NCI-H1417 treated with DMSO at 0.1 percent for 48 hours (cell line): ENCODE results near the gene SAMD14.

Experiments used
- DNase-seq: peaks from one replicate; lab custom pipeline; 2025; lab: John Stamatoyannopoulos, UW

Gene SAMD14

DNA sequence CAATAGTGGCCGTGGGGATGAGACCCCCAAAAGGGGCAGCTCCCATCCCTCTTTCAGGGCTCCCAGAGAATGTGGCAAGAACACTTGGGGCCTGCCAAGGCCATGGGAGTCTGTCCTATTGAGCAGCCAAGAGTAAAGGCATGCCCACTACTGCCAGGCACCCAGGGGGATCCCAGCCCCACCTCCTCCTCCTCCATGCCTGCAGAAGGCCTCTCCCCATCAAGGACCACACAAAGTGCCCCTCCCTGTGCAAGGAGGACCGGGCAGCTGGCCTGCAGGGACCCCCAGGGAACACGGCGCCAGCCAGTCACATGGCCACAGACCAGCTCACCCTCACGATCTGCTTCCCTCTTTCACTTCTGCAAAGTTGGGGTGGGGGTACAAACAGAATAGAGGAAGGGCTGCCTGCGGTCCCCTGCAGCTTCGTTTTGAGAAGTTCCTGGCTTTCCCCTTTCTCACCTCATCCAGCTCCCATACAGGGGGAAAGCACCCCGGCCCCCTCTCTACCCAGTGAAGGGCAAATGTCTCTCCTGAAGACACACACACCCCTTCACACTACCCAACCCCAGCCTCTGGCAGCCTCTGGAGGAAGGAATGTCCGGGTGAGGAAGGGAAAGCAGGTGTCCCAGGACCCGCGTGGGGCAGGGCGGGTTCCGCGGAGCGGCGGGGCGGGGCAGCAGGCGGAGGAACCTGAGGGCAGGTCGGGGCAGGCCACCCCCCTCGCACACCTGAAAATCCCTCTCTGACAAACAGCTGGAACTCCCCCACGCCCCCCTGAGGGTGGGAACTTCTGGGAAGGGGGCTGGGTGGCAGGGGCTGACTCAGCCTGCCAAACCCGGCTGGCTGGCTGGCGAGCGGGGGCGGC, 18.5 kb upstream of the SAMD14 start:
- no peak for DNase-seq

DNA sequence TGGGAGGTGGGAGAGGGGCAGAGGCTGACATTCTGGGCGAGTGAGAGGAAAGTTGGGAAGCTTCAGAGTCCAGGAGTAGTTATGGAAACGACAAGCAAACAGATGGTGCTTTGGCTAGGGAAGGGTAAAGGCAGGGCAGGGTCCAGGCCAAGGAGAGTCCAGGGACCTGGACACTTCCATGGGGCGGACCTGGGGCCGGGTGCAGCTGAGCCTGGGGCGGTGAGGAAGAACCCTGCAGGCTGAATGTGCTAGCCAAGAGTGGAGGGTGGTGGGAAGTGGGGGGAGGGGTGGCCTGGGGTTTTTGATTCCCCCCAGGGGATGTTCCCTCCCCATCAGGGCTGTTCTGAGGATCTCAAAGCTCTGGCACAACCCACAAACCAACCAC, 17.9 kb upstream of the SAMD14 start:
- no peak for DNase-seq

GRCh38 chr17:50146927-50147665, 17.1 kb upstream of the SAMD14 start:
- DNase-seq: no peak

DNA sequence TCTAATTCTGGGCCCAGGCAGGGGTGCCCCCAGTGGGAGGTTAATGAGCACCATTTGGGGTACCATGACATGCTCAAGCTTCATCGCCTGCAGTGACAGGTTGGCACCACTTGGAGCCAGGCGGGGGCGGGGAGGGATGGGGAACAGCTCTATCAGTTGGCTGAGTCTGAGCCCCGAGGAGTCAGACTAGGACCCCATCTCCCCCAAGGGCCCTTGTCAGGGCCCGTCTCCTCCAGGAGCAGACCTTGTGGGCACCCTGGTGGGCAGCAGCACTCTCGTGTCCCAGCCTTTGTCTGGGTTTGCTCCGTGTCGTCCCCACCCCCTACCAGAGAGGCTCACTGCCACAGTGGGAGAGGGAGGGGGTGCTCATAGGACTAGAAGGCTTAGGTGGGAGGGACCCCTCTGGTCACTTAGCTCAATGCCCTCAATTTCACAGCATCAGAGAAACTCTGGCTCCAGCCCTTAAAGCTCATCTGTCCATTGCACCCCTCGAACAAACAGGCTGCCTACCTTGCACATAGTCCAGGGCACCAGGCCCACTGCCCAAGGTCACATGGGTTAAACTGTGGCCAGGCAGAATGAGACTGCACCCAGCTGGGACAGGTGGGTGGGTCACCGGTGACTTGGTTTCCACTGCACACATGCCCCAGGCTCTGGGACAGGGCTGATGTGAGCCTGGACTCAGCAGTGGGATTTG, 16.4 kb upstream of the SAMD14 start:
- DNase-seq: no peak

DNA sequence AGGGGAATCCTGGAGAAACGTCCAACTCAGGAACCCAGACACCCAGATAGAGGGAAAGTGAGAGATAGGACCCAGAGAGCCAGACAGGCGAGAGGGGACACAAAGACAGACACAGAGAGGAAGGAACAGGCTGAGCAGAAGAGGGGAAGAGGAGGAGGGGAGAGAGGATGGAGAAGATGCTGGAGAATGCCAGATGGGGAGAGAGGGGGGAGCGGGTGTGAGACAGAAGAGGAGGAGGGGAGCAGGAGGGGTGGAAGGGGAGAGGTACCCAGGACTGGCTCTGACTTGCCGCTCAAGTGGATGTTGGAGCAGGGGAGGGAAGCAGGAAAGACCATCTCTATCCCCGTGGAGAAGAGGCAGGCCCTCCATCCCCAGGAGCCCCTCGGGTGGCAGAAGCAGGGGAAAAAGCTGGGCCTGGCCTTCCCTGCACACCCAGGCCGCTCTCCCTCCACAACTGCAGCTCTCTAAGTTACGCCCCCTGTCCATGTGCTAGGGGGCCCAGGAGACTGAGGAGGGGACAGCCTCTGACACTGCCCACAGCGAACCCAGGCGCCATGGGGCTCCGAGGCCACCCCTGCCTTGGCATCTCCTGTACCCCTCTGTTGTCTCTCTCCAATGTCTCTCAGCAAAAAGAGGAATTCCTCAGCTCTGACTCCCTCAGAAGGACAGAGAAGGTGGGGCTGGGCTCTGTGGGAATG, 15.7 kb upstream of the SAMD14 start:
- DNase-seq: no peak

- DNase-seq: no peak
Measured at GRCh38 chr17:50144845-50145531, 15.0 kb upstream of the SAMD14 start.

DNA sequence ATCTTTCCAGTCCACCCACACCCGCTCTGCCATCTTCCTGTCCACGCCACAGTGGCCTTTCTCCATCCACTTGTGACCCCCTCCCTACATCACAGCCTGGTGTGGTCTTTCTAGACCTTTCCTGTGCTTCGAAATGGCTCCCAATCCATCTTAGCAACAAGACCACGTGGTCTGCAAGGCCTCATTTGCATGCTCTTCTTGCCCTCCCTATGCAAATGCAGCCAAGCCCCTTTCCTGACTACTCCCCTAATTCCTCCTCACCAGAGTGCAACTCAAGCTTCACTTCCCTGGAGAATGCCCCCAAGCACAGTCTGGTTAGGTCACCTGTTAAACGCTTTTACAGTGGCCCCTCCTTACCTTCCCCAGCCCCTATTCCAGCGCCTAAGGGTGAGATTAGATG, 14.4 kb upstream of the SAMD14 start:
- no peak for DNase-seq

- no peak for DNase-seq
Measured at GRCh38 chr17:50143461-50144176, 13.7 kb upstream of the SAMD14 start.

GRCh38 chr17:50141745-50142110, 11.8 kb upstream of the SAMD14 start:
- DNase-seq: no peak

- DNase-seq: no peak
Measured at GRCh38 chr17:50141026-50141744, 11.2 kb upstream of the SAMD14 start.

DNA sequence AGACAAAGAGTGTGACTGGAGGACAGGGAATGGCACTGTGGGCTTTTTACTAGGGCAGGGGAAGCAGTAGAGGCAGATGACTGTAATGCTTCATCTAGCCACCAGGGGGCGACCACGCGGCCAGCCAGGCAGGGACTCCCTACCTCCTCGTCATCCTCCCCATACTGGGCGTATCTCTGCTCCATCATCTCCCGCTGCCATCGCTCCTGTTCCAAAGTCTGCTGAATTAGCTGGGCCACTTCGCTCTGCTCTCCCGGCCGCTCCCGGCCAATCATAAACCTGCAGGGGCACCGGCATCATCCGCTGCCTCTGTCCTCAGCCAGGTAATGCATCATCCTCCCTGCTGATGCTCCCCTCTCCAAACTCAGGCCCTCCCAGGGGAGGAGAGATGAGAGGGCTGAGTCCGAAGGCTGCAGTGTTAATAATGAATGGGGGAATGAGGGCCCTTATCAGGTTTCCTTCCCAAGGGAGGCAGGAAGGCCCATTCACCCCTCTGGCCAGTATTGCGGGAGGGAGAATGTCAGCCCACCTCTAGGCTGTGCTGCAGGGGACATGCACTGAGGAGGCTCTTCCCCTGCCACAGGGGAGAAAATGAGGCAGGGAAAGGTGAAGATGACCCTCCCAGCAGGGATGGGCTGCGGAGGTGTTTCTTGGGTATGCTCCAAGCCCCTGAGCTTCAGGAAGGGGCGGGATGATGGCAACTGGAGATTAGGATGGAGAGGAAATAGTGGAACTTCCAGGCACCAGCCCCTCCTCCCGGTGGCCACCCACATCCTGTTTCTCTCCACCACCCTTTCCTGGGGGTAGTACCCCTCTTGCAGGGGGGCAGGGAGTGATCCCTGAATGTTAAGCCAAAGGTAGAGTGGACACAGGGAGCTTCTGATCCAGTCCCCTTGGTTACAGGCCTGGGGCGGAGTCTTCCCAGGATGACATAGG, 10.3 kb upstream of the SAMD14 start:
- DNase-seq: no peak

- DNase-seq: no peak
Measured at GRCh38 chr17:50139185-50139783, 9.3 kb upstream of the SAMD14 start.

DNA sequence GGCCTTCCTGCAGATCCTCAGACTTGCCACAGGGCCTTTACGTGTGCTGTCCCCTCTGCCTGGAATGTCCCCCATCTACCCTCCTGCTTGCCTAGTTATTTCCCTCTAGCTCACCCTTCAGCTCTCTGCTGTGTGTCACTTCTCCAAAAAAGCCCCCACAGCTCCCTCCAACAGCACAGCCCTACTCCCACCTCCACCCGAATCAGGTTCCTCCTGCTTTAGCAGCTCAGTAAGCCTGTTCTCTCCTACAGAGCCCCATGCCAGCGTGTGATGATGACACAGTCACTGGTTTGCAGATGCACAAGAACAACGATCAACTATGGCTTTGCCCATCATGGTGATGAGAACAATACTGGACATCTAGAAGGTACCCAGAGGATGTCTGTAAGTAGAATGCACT, 7.1 kb upstream of the SAMD14 start:
- no peak for DNase-seq

DNA sequence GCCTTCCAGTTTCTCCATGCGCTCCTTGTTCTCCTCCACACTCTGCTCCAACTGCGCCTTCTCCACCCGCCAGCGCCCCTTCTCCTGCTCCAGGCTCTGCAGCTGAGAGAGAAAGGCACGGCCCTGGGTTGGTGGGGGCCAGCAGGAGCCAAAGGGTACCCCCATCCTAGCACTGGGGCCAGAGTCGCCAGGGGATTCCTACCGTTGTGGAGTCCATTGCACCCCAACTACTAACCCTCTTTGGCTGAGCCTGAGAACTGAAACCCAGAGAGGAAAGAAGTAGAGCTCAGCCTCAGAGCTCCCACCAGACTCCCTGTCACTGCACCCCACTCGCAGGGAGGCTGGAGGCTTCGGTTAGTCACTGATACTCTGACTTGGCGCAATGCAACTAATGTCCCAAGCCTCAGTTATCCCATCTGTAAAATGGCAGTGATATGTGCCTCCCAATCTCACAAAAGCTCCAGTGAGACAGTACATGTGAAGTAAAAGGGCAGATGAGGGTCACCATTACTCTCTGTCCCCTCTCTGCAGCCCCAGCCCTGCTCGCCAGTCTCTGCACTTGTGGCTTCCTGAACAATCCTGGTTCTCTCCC, 6.2 kb upstream of the SAMD14 start:
- DNase-seq: no peak

DNA sequence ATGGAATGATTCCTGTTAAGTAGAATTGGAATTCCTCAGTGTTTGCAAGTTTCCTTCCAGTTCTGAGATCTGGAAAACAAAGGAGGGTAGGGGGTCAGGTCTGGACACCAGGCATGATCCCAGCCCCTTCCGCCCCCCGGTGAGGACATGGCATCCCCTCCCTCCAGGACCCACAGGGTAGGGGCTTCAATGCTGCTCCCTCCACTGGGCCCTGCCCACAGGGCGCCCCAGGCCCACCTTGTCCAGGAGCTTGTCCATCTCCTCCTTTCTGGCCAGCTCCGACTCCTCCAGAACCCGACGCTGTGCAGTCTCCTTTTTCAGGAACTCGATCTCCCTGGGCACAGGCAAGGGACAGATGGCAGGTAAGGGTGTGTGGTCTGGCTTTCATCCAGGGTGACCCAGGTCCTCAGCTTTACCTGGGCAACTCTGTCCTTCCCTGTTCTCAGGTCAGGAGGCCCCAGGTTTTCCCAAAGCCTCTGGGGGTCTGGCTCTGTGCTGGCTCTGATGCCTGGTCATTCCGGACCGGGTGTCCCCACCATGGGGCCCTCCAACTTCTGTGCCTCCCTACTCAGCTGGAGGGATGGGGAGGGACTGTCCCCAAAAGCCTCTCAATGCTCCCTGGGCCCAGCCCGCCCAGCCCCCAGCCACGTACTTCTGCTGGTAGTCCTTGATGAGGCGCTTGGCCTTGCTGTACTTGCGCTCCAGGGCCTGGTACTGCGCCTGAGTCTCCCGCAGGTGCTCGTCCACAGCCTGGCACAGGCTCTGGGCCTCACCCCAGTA, 5.5 kb upstream of the SAMD14 start:
- no peak for DNase-seq

- DNase-seq: no peak
Measured at GRCh38 chr17:50134206-50135110, 4.5 kb upstream of the SAMD14 start.

GRCh38 chr17:50133769-50134099, 3.8 kb upstream of the SAMD14 start:
- DNase-seq: no peak
